ENCODE measurements around the gene PRSS27. TPM values are rescaled to one million over a fixed set of nuclear protein-coding genes. Genes with fewer than 3 reads are reported as not detected.

The PRSS27 gene
- total RNA-seq, 1 donor from 2014 or later, result 5.5 TPM

- TF ChIP-seq, protein P1, sequence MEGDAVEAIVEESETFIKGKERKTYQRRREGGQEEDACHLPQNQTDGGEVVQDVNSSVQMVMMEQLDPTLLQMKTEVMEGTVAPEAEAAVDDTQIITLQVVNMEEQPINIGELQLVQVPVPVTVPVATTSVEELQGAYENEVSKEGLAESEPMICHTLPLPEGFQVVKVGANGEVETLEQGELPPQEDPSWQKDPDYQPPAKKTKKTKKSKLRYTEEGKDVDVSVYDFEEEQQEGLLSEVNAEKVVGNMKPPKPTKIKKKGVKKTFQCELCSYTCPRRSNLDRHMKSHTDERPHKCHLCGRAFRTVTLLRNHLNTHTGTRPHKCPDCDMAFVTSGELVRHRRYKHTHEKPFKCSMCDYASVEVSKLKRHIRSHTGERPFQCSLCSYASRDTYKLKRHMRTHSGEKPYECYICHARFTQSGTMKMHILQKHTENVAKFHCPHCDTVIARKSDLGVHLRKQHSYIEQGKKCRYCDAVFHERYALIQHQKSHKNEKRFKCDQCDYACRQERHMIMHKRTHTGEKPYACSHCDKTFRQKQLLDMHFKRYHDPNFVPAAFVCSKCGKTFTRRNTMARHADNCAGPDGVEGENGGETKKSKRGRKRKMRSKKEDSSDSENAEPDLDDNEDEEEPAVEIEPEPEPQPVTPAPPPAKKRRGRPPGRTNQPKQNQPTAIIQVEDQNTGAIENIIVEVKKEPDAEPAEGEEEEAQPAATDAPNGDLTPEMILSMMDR (IDR thresholded peaks at IDR 0.05), result no peak
- Mint-ChIP-seq H3K4me1 (ENCODE audit: unreplicated experiment) (no peaks in the 10 kb centered on the region), H3K27ac (ENCODE audit: unreplicated experiment) (no peak overlapping the region), H3K4me3 (ENCODE audit: unreplicated experiment) (no peak overlapping the region), H3K27me3 (ENCODE audit: unreplicated experiment) (no peaks in the 10 kb centered on the region), H3K36me3 (ENCODE audit: unreplicated experiment) (no peaks in the 10 kb centered on the region), H3K9me3 (ENCODE audit: unreplicated experiment) (no peaks in the 10 kb centered on the region)
- DNase-seq (ENCODE audit: extremely low spot score, unreplicated experiment), result no peak
Measured at GRCh38 chr16:2742323-2743006, 22.4 kb upstream of the PRSS27 start.

GRCh38 chr16:2741168-2741567 is 21.1 kb upstream of the PRSS27 start:
- no peak for DNase-seq (ENCODE audit: extremely low spot score, unreplicated experiment)
- no peaks in the 10 kb centered on the region for H3K9me3 Mint-ChIP-seq (ENCODE audit: unreplicated experiment)
- H3K4me3 Mint-ChIP-seq (ENCODE audit: unreplicated experiment), result no peak overlapping the region
- H3K36me3 Mint-ChIP-seq (ENCODE audit: unreplicated experiment), result no peaks in the 10 kb centered on the region
- TF ChIP-seq, protein P1 (IDR thresholded peaks at IDR 0.05), result no peak
- H3K27me3 Mint-ChIP-seq (ENCODE audit: unreplicated experiment), result no peaks in the 10 kb centered on the region
- H3K4me1 Mint-ChIP-seq (ENCODE audit: unreplicated experiment), result no peaks in the 10 kb centered on the region
- H3K27ac Mint-ChIP-seq (ENCODE audit: unreplicated experiment), result no peak overlapping the region

- DNase-seq (ENCODE audit: extremely low spot score, unreplicated experiment), result no peak
- Mint-ChIP-seq H3K9me3 (ENCODE audit: unreplicated experiment) (no peaks in the 10 kb centered on the region), H3K27me3 (ENCODE audit: unreplicated experiment) (no peaks in the 10 kb centered on the region), H3K27ac (ENCODE audit: unreplicated experiment) (no peak overlapping the region), H3K36me3 (ENCODE audit: unreplicated experiment) (no peaks in the 10 kb centered on the region), H3K4me1 (ENCODE audit: unreplicated experiment) (no peaks in the 10 kb centered on the region), H3K4me3 (ENCODE audit: unreplicated experiment) (no peak overlapping the region)
- TF ChIP-seq, protein P1 (IDR thresholded peaks at IDR 0.05), result no peak
Measured at GRCh38 chr16:2740476-2740875, 20.5 kb upstream of the PRSS27 start.

GRCh38 chr16:2739625-2740430 is 19.8 kb upstream of the PRSS27 start:
- Mint-ChIP-seq H3K27ac (ENCODE audit: unreplicated experiment) (no peak overlapping the region), H3K4me1 (ENCODE audit: unreplicated experiment) (no peaks in the 10 kb centered on the region), H3K9me3 (ENCODE audit: unreplicated experiment) (no peaks in the 10 kb centered on the region), H3K4me3 (ENCODE audit: unreplicated experiment) (no peak overlapping the region), H3K27me3 (ENCODE audit: unreplicated experiment) (no peaks in the 10 kb centered on the region), H3K36me3 (ENCODE audit: unreplicated experiment) (no peaks in the 10 kb centered on the region)
- no peak for DNase-seq (ENCODE audit: extremely low spot score, unreplicated experiment)
- TF ChIP-seq, protein P1 (IDR thresholded peaks at IDR 0.05), result no peak

GRCh38 chr16:2738615-2739014 is 18.6 kb upstream of the PRSS27 start:
- no peaks in the 10 kb centered on the region for H3K4me1 Mint-ChIP-seq (ENCODE audit: unreplicated experiment)
- H3K27ac Mint-ChIP-seq (ENCODE audit: unreplicated experiment), result no peak overlapping the region
- DNase-seq (ENCODE audit: extremely low spot score, unreplicated experiment), result no peak
- H3K9me3 Mint-ChIP-seq (ENCODE audit: unreplicated experiment), result no peaks in the 10 kb centered on the region
- TF ChIP-seq, protein P1 (IDR thresholded peaks at IDR 0.05), result no peak
- H3K4me3 Mint-ChIP-seq (ENCODE audit: unreplicated experiment), result no peak overlapping the region
- no peaks in the 10 kb centered on the region for H3K27me3 Mint-ChIP-seq (ENCODE audit: unreplicated experiment)
- H3K36me3 Mint-ChIP-seq (ENCODE audit: unreplicated experiment), result no peaks in the 10 kb centered on the region

All from osteocyte (in vitro differentiated cells).